HepG2 (cell line): ENCODE measurements around the gene OGA. TPM values are rescaled to one million over a fixed set of nuclear protein-coding genes. Genes with fewer than 3 reads are reported as not detected.

Experiments used
- ATAC-seq: fragments of 200-7000 bp; cut with Tn5 transposase; 3 replicates; pipeline ENCODE4 v1.9.1; 2020; ENCODE audit warnings: mild to moderate bottlenecking, moderate library complexity
- BruUV-seq: library from RNA; stranded (reverse); fragments of 400-500 nt; replicated peaks from 2 replicates; lab custom pipeline; 2021; lab: Mats Ljungman, UMichigan
- CTCF ChIA-PET: fragments of 300-600 bp; formaldehyde crosslinking; extraction: SDS; loops from one replicate; lab custom pipeline; 2021; ENCODE audit warnings: low total read pairs, inconsistent platforms, low intra/inter-chr PET ratio; lab: Yijun Ruan, JAX
- POLR2A ChIA-PET: fragments of 350-600 bp; sonication (Branson Sonifier 250); formaldehyde crosslinking; loops from one replicate; lab custom pipeline; 2020; ENCODE audit warnings: antibody characterized with exemption, inconsistent platforms; lab: Yijun Ruan, JAX
- DNase-seq: peaks from one replicate; pipeline ENCODE4 v3.0.0-alpha.2; 2015; ENCODE audit warnings: low spot score
- FAIRE-seq: peaks from 3 replicates; lab custom pipeline; 2011; peaks lifted over from hg19 to GRCh38; lab: Jason Lieb, UNC
- H2AFZ ChIP-seq: one replicate; pipeline ENCODE4 v1.6.1; 2011; ENCODE audit warnings: low read length, inconsistent platforms
- H3K27ac ChIP-seq: fragments of 300-600 bp; 3 replicates; pipeline ENCODE4 v1.8.0; 2011; ENCODE audit warnings: mixed run types, mild to moderate bottlenecking, mixed read lengths, low read length, inconsistent platforms; ENCODE audit not compliant: insufficient read depth; ENCODE audit errors: extremely low read length
- H3K27me3 ChIP-seq, 2 experiments: fragments of 200-600 bp in 1 of 2; 2 replicates in 1 of 2; 3 replicates in 1 of 2; pipeline versions ENCODE4 v1.6.0 to v1.8.0; 2011; ENCODE audit warnings: low read length in 2 of 2, mild to moderate bottlenecking in 2 of 2, moderate library complexity in 2 of 2, inconsistent platforms in 1 of 2; ENCODE audit not compliant: insufficient read depth in 2 of 2, control insufficient read depth in 1 of 2
- H3K36me3 ChIP-seq, 2 experiments: fragments of 200-600 bp in 1 of 2; replicated peaks in 1 of 2; 2 replicates in 1 of 2; 3 replicates in 1 of 2; pipeline versions ENCODE4 v1.5.1 to v1.8.0; 2011; ENCODE audit warnings: low read length in 2 of 2, inconsistent platforms in 1 of 2; ENCODE audit not compliant: insufficient read depth in 2 of 2, control insufficient read depth in 1 of 2
- H3K4me1 ChIP-seq: 2 replicates; pipeline ENCODE4 v1.5.1; 2012; ENCODE audit warnings: low read length, inconsistent platforms; ENCODE audit not compliant: insufficient read depth
- H3K4me2 ChIP-seq: 2 replicates; pipeline ENCODE4 v1.6.0; 2011; ENCODE audit warnings: low read depth, low read length, inconsistent platforms
- H3K4me3 ChIP-seq, 3 experiments: fragments of 200-600 bp in 1 of 3; sonication (generic), shearing (Covaris generic) in 1 of 3; replicated peaks in 1 of 3; 2 replicates each; pipeline ENCODE4 v1.5.1; 2011 to 2016; ENCODE audit warnings: low read length in 3 of 3, inconsistent platforms in 2 of 3, low read depth in 2 of 3, mild to moderate bottlenecking in 2 of 3, control low read depth in 1 of 3, mixed read lengths in 1 of 3; ENCODE audit not compliant: insufficient read depth in 1 of 3
- H3K79me2 ChIP-seq: one replicate; pipeline ENCODE4 v1.6.1; 2011; ENCODE audit warnings: low read length, inconsistent platforms; ENCODE audit not compliant: insufficient read depth
- H3K9ac ChIP-seq: 2 replicates; pipeline ENCODE4 v1.6.0; 2011; ENCODE audit warnings: mild to moderate bottlenecking, low read depth, low read length, inconsistent platforms; ENCODE audit not compliant: insufficient read depth
- H3K9me3 ChIP-seq: 2 replicates; pipeline ENCODE4 v1.5.1; 2012; ENCODE audit warnings: mild to moderate bottlenecking, low read length
- H4K20me1 ChIP-seq: 2 replicates; pipeline ENCODE4 v1.6.0; 2011; ENCODE audit warnings: inconsistent platforms, mild to moderate bottlenecking, low read length, moderate library complexity; ENCODE audit not compliant: insufficient read depth
- CC2D1A ChIP-seq: sonication (generic); formaldehyde crosslinking; IDR thresholded peaks from 2 replicates; pipeline ENCODE4 v1.8.1; 2023; ENCODE audit warnings: mild to moderate bottlenecking, missing genetic modification reagents
- E2F1 ChIP-seq: sonication (generic); formaldehyde crosslinking; IDR thresholded peaks from 2 replicates; pipeline ENCODE4 v1.5.0; 2020; ENCODE audit warnings: missing genetic modification reagents
- ESRRA ChIP-seq: sonication (generic); formaldehyde crosslinking; IDR thresholded peaks from 2 replicates; pipeline ENCODE4 v1.5.1; 2020; ENCODE audit warnings: mild to moderate bottlenecking, low read depth, missing genetic modification reagents
- FIP1L1 ChIP-seq: fragments of 200-400 bp; formaldehyde crosslinking; IDR thresholded peaks from 2 replicates; pipeline ENCODE4 v1.6.1; 2018; ENCODE audit warnings: low read depth, mild to moderate bottlenecking, low read length, moderate library complexity, borderline replicate concordance; ENCODE audit not compliant: insufficient read depth
- GATAD2A ChIP-seq: IDR thresholded peaks from 2 replicates; pipeline ENCODE4 v1.6.1; 2016
- NFATC3 ChIP-seq: sonication (generic); formaldehyde crosslinking; IDR thresholded peaks from 2 replicates; pipeline ENCODE4 v1.5.1; 2020; ENCODE audit warnings: mild to moderate bottlenecking, missing genetic modification reagents
- NR2C2 ChIP-seq: sonication (generic); formaldehyde crosslinking; IDR thresholded peaks from 2 replicates; pipeline ENCODE4 v1.4.0; 2020; ENCODE audit warnings: missing genetic modification reagents, mild to moderate bottlenecking, moderate library complexity, borderline replicate concordance
- PAF1 ChIP-seq: IDR thresholded peaks from 2 replicates; pipeline ENCODE4 v1.6.1; 2016; ENCODE audit warnings: missing genetic modification reagents, missing compliant biosample characterization
- POLR2G ChIP-seq: fragments of 200-400 bp; formaldehyde crosslinking; IDR thresholded peaks from 2 replicates; pipeline ENCODE4 v1.6.1; 2018; ENCODE audit warnings: mild to moderate bottlenecking, low read depth, low read length, moderate library complexity
- ZFP36L2 ChIP-seq: sonication (generic); formaldehyde crosslinking; IDR thresholded peaks from 2 replicates; pipeline ENCODE4 v1.4.0; 2020; ENCODE audit warnings: missing genetic modification reagents
- ZNF256 ChIP-seq: sonication (generic); formaldehyde crosslinking; conservative IDR thresholded peaks from 2 replicates; pipeline ENCODE4 v1.4.0; 2020; ENCODE audit warnings: missing genetic modification reagents
- ZNF530 ChIP-seq: sonication (generic); formaldehyde crosslinking; IDR thresholded peaks from 2 replicates; pipeline ENCODE4 v1.5.0; 2020; ENCODE audit warnings: low read depth, mild to moderate bottlenecking, missing genetic modification reagents
- ZNF576 ChIP-seq: sonication (generic); formaldehyde crosslinking; IDR thresholded peaks from 2 replicates; pipeline ENCODE4 v1.4.0; 2020; ENCODE audit warnings: mild to moderate bottlenecking, missing genetic modification reagents
- ZNF674 ChIP-seq: sonication (generic); formaldehyde crosslinking; IDR thresholded peaks from 2 replicates; pipeline ENCODE4 v1.5.0; 2020; ENCODE audit warnings: low read depth, mild to moderate bottlenecking, missing genetic modification reagents
- ZNF800 ChIP-seq: sonication (generic); formaldehyde crosslinking; IDR thresholded peaks from 2 replicates; pipeline ENCODE4 v1.4.0; 2020; ENCODE audit warnings: missing genetic modification reagents
- ZNF83 ChIP-seq: sonication (generic); formaldehyde crosslinking; IDR thresholded peaks from 2 replicates; pipeline ENCODE4 v1.4.0; 2020; ENCODE audit warnings: missing genetic modification reagents, mild to moderate bottlenecking, borderline replicate concordance
- WGBS: methylation state at CpG from one replicate; pipeline ENCODE4 v1.1.6; 2017; ENCODE audit warnings: low lambda C conversion rate; 5-methylcytosine and 5-hydroxymethylcytosine counted together
- in situ Hi-C: cut with HindIII; loops from 2 replicates; pipeline ENCODE4 v1.10.0; 2017; ENCODE audit warnings: low pct_unique_long_range_greater_than_20kb; ENCODE audit not compliant: extremely low pct_ligation_motif_present
- intact Hi-C: fragments of 100-400 bp; cut with micrococcal nuclease; formaldehyde crosslinking; loops from one replicate; pipeline ENCODE4 v1.10.0; 2022; ENCODE audit not compliant: unreplicated experiment
- polyA plus RNA-seq, 8 experiments: library from polyadenylated mRNA; depleted of rRNA in 3 of 8; stranded (reverse) in 7 of 8; unstranded in 1 of 8; fragments of >200 nt; fragmentation: Illumina TruSeq in 4 of 8; extraction: Trizol in 4 of 8; gene quantifications; 2 replicates each; pipeline versions ENCODE4 v1.2.1 to v1.2.3, GENCODE V29; 2011 to 2016; ENCODE audit warnings: low read depth in 4 of 8, missing spikeins in 1 of 8, mixed read lengths in 1 of 8; ENCODE audit not compliant: insufficient read depth in 1 of 8
- total RNA-seq, 5 experiments: library from RNA; depleted of rRNA; stranded (reverse); fragments of >200 nt; fragmentation: Illumina TruSeq; extraction: Trizol; gene quantifications; 2 replicates each; pipeline ENCODE4 v1.2.3, GENCODE V29; 2016; ENCODE audit warnings: low read depth in 1 of 5
- TF ChIP-seq, protein P1 (sequence below): sonication (generic); formaldehyde crosslinking; IDR thresholded peaks from 2 replicates; pipeline ENCODE4 v1.5.0; 2020; ENCODE audit warnings: missing genetic modification reagents
- TF ChIP-seq, protein P2 (sequence below): IDR thresholded peaks from 2 replicates; pipeline ENCODE4 v1.6.1; 2016; ENCODE audit warnings: missing compliant biosample characterization, missing genetic modification reagents, borderline replicate concordance

Gene OGA
- total and polyA plus RNA-seq, 2 of the 13 experiments (the other 11 are each of a cell fraction or from before 2014, with no cell fraction given) = 33.2 to 39.8 TPM

GRCh38 chr10:101785801-101786200 is 32.4 kb downstream of the OGA start:
- intact Hi-C loops = no loop called here
- H4K20me1 ChIP-seq = peaks cover 2% of the 10 kb centered on the region; the same call in 1 of the 2 replicates
- in situ Hi-C loops = no loop called here
- ChIA-PET CTCF (no interaction called here), POLR2A (interaction anchor here (1.5 kb wide), 1 partner anchor 33 kb away, joined by 5 read pairs; the partner anchor contains the start of gene OGA)
- 98% methylated on average over 2 of the region's 2 CpGs for WGBS
- FAIRE-seq (no peak), DNase-seq (no peak), ATAC-seq (no peak)
- no peak overlapping the region for H3K27ac ChIP-seq
- H3K4me2 ChIP-seq = no peak overlapping the region
- TSS peak; percentile 24 for BruUV-seq
- peaks cover 4 to 18% of the 10 kb centered on the region in 2 experiments for H3K36me3 ChIP-seq
- H2AFZ ChIP-seq = no peak overlapping the region
- no peaks in the 10 kb centered on the region; a peak in 1 of 5 replicates for H3K27me3 ChIP-seq
- H3K9me3 ChIP-seq = no peaks in the 10 kb centered on the region
- no peak overlapping the region for H3K9ac ChIP-seq
- H3K79me2 ChIP-seq = peaks cover 9% of the 10 kb centered on the region
- H3K4me1 ChIP-seq = peaks cover 24% of the 10 kb centered on the region
- no peak overlapping the region for H3K4me3 ChIP-seq
- TF ChIP-seq POLR2G (no peak), ZNF674 (no peak), NFATC3 (no peak), PAF1 (CRISPR knock-in tag) (no peak), CC2D1A (no peak), ZNF530 (no peak), ESRRA (CRISPR knock-in tag) (no peak), NR2C2 (CRISPR knock-in tag) (no peak), E2F1 (CRISPR knock-in tag) (no peak), ZFP36L2 (CRISPR knock-in tag) (no peak), ZNF83 (CRISPR knock-in tag) (no peak), ZNF256 (CRISPR knock-in tag) (no peak), FIP1L1 (no peak), GATAD2A (CRISPR knock-in tag) (no peak), ZNF800 (CRISPR knock-in tag) (no peak), ZNF576 (CRISPR knock-in tag) (no peak)
- TF ChIP-seq, protein P1, sequence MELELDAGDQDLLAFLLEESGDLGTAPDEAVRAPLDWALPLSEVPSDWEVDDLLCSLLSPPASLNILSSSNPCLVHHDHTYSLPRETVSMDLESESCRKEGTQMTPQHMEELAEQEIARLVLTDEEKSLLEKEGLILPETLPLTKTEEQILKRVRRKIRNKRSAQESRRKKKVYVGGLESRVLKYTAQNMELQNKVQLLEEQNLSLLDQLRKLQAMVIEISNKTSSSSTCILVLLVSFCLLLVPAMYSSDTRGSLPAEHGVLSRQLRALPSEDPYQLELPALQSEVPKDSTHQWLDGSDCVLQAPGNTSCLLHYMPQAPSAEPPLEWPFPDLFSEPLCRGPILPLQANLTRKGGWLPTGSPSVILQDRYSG (CRISPR knock-in tag) = no peak
- TF ChIP-seq, protein P2, sequence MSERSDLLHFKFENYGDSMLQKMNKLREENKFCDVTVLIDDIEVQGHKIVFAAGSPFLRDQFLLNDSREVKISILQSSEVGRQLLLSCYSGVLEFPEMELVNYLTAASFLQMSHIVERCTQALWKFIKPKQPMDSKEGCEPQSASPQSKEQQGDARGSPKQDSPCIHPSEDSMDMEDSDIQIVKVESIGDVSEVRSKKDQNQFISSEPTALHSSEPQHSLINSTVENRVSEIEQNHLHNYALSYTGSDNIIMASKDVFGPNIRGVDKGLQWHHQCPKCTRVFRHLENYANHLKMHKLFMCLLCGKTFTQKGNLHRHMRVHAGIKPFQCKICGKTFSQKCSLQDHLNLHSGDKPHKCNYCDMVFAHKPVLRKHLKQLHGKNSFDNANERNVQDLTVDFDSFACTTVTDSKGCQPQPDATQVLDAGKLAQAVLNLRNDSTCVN (CRISPR knock-in tag) = no peak
